ACC112 (cell line): ENCODE results near the gene PTCH1.

Experiments used
- H2AFZ ChIP-seq: fragments of 200-600 bp; sonication (generic); one replicate; pipeline ENCODE4 v1.6.0; 2017; ENCODE audit warnings: antibody characterized with exemption, low read length; ENCODE audit not compliant: unreplicated experiment
- H3K27ac ChIP-seq: fragments of 200-600 bp; sonication (generic); 2 replicates; pipeline ENCODE4 v1.5.1; 2014; ENCODE audit warnings: low read depth, mild to moderate bottlenecking, antibody characterized with exemption, low read length, moderate library complexity
- H3K27me3 ChIP-seq: fragments of 200-600 bp; sonication (generic); 2 replicates; pipeline ENCODE4 v1.6.1; 2014; ENCODE audit warnings: mild to moderate bottlenecking, antibody characterized with exemption, low read length, moderate library complexity, mixed read lengths; ENCODE audit not compliant: insufficient read depth
- H3K36me3 ChIP-seq: fragments of 200-600 bp; sonication (generic); 2 replicates; pipeline ENCODE4 v1.6.1; 2016; ENCODE audit warnings: mild to moderate bottlenecking, antibody characterized with exemption, low read length, moderate library complexity, mixed read lengths; ENCODE audit not compliant: insufficient read depth
- H3K4me1 ChIP-seq: fragments of 200-600 bp; sonication (generic); one replicate; pipeline ENCODE4 v1.6.1; 2016; ENCODE audit warnings: low read length, mixed read lengths; ENCODE audit not compliant: insufficient read depth, unreplicated experiment, control insufficient read depth
- H3K4me3 ChIP-seq: fragments of 200-600 bp; sonication (generic); 2 replicates; pipeline ENCODE4 v1.5.1; 2014; ENCODE audit warnings: mild to moderate bottlenecking, low read depth, low read length
- H3K79me2 ChIP-seq: fragments of 200-600 bp; sonication (generic); one replicate; pipeline ENCODE4 v1.6.0; 2016; ENCODE audit warnings: low read length; ENCODE audit not compliant: control insufficient read depth, unreplicated experiment, insufficient read depth

Gene PTCH1

DNA sequence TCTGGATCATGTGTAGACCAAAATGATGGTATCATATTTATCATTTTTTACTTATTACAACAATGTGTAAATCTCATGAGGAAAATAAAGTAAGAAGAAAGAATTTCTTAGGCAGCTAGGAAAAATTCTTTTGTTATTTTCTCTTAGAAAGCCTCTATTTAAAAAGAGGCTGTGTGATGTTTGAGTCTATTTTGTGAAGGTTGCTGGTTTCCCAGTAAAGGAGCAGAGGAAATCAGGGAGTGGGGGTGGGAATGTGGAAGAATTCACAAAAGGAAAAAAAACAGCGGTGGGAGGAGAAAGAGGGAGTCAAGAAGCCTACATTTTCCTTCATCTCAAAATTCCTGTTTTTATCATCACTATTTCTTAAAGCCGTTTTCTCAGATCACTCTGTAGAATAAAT lies 20.1 kb downstream of the PTCH1 start:
- H3K36me3 ChIP-seq: no peaks in the 10 kb centered on the region
- H3K4me1 ChIP-seq: no peaks in the 10 kb centered on the region
- no peaks in the 10 kb centered on the region for H3K79me2 ChIP-seq

DNA sequence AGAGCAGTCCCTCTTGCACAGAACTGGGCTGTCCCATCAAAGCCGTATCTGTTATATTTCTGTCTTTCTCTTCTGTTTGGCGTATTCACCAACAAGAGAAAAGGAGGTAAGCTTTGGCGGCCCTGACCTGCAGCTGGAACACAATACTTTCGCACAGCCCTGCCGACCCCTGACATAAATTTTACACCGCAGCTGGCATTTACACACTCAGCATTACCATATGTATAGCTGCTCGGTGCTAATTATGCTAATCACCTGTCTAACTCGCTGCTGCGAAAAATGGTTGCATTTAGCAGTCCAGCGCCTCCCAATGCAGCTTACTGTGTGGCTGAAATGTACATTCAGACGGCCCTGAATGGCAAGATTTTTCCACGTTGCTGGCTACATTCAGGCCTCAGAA lies 20.8 kb downstream of the PTCH1 start:
- Histone ChIP-seq H3K27me3 (no peaks in the 10 kb centered on the region), H3K79me2 (no peaks in the 10 kb centered on the region), H3K4me1 (no peaks in the 10 kb centered on the region), H2AFZ (no peak overlapping the region), H3K27ac (no peak overlapping the region), H3K36me3 (no peaks in the 10 kb centered on the region), H3K4me3 (no peak overlapping the region)

More for the DNA sequence above, 20.1 kb downstream of the PTCH1 start:
- no peak overlapping the region for H3K4me3 ChIP-seq
- no peak overlapping the region for H2AFZ ChIP-seq
- H3K27me3 ChIP-seq: no peaks in the 10 kb centered on the region
- no peak overlapping the region for H3K27ac ChIP-seq

DNA sequence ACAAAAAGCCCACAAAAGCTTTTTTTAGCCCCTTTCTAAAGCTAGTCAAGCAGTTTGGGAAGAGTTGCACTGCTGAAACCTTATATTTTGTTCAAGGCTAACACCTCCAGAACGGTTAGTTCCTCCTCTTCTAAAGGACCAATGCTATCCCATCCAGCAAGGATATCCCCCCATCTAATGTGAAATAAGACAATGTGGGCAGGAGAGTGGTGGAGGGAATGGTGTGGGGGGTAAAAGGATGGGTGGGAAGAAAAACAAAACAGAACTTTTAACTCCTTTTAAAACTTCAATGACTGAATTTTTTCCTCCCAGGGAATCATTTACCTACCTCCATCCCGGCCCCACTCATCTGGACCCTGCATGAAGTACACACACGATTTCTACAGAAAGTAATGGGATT lies 21.2 kb downstream of the PTCH1 start:
- no peaks in the 10 kb centered on the region for H3K36me3 ChIP-seq
- H3K4me1 ChIP-seq: no peaks in the 10 kb centered on the region
- H3K27me3 ChIP-seq: no peaks in the 10 kb centered on the region
- no peak overlapping the region for H3K4me3 ChIP-seq
- no peaks in the 10 kb centered on the region for H3K79me2 ChIP-seq
- H2AFZ ChIP-seq: no peak overlapping the region
- no peak overlapping the region for H3K27ac ChIP-seq

DNA sequence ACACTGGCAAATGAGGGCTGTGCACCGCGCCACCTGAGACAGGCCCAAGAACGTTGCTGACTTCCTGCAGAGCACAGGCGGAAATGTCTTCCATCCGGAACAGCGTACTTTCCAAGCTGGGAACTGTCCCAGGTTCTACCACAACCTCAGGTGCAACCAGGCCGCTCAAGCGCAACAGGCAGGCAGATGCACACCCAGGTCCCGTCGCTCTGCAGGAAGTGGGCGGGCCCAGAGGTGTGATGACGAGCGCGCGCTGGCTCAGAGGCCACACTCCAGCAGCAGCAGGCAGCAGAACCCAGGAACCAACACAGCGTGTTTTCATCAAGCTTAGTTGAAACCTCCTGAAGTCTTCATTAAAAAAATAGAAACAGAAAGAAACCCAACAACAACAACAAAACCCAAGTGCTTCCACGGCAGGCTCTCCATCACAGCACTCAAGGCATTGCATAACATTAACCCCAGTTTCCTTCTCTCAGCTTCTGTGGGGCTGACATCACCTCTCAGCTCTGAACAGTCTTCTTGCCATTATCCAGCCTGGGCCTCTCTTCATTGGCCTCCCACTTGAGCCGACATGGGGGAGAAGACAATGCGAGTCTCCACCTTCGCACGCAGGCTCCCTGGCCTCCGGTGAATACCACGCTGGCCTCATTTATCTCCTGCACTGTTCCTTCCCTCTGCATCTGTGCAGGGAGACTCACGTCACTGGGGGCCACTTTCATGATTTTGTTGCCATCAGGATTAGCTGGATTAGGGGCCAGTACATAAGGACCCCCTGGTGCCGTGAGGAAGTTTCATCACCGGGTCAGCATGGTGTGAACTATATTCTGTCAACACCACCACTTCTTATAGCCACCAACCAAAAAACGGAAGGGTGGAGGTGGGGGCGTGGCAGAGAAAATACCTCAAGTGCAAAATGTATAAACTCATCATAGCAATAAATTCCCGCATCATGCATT lies 22.1 kb downstream of the PTCH1 start:
- Histone ChIP-seq H3K27ac (no peak overlapping the region), H3K4me3 (no peak overlapping the region), H3K27me3 (no peaks in the 10 kb centered on the region), H3K4me1 (no peaks in the 10 kb centered on the region), H3K79me2 (no peaks in the 10 kb centered on the region), H3K36me3 (no peaks in the 10 kb centered on the region), H2AFZ (no peak overlapping the region)

DNA sequence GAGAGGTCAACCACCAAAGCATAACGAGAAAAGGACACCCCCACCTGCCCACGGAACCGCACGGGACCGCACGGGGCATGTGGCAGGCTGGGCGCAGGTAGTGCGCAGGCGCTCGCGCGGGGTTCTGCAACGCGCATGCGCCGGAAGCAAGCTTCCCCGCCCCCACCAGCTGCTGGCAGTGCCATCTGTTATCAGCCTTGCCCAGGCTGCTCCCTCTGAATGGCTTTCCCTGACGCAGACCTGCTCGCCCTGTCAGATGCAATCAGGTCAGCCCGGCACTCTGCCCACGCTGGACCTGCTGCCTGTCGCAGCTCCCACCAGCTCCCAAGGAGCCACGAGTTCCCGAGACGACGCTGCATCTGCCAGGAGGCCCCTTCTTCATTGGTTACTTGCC lies 22.8 kb downstream of the PTCH1 start:
- Histone ChIP-seq H2AFZ (no peak overlapping the region), H3K27me3 (no peaks in the 10 kb centered on the region), H3K4me3 (no peak overlapping the region), H3K79me2 (no peaks in the 10 kb centered on the region), H3K36me3 (no peaks in the 10 kb centered on the region), H3K27ac (no peak overlapping the region), H3K4me1 (no peaks in the 10 kb centered on the region)

DNA sequence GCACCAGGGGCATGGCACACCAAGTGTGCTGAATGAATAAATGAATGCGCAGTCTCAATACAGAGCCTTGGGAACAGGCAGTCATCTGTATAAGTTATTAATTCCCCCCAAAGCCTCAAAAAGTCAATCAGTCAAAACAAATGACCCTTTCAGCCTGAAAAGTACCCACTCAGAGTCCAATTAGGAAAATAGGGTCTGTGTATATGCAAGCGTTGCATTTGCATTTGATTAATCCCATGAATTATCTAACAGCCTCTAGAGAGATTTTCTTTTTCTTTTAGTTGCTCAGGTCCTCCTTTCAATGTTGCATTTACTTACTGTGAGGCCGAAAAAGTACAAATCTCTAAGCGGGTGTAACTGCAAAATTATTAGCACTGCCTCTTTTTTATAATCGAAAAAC lies 23.4 kb downstream of the PTCH1 start:
- no peaks in the 10 kb centered on the region for H3K4me1 ChIP-seq
- H2AFZ ChIP-seq: no peak overlapping the region
- no peaks in the 10 kb centered on the region for H3K79me2 ChIP-seq
- H3K36me3 ChIP-seq: no peaks in the 10 kb centered on the region
- no peak overlapping the region for H3K27ac ChIP-seq
- no peaks in the 10 kb centered on the region for H3K27me3 ChIP-seq
- H3K4me3 ChIP-seq: no peak overlapping the region

DNA sequence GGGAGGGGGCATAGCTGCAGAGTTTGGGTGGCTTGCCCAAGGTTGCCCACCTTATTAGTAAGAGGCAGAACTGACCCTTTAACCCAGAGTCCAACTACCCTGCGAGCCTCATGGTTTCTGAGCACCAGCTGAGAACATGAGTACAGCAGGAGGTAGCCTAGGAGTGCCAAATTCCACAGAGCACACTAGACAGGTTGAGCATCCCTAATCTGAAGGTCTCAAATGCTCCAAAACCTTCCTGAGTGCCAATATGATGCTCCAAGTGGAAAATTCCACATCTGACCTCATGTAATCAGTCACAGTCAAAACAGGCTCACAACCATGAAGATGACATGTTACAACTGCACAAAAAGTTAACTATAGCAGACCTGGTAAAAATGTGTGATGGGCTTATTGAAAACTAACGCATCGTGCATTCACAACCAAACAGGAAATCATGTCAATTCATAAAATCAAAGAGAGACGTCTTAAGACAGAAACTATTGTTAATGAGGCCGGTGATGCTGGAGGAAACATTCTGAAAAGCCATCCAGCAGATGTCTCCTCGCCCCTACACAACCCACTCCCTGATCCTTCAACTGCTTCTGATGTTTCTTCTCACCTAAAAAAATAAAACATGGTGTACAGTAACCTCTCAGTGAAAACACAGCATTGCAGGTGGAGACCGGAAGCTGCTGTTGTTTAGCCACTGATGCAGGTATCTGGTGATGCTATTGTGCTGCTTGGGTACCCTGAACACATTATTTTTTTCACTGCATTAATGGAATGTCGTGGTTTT lies 25.0 kb downstream of the PTCH1 start:
- no peak overlapping the region for H3K27ac ChIP-seq
- H3K79me2 ChIP-seq: no peaks in the 10 kb centered on the region
- H3K4me1 ChIP-seq: no peaks in the 10 kb centered on the region
- H2AFZ ChIP-seq: no peak overlapping the region
- no peaks in the 10 kb centered on the region for H3K27me3 ChIP-seq
- no peaks in the 10 kb centered on the region for H3K36me3 ChIP-seq
- H3K4me3 ChIP-seq: no peak overlapping the region

DNA sequence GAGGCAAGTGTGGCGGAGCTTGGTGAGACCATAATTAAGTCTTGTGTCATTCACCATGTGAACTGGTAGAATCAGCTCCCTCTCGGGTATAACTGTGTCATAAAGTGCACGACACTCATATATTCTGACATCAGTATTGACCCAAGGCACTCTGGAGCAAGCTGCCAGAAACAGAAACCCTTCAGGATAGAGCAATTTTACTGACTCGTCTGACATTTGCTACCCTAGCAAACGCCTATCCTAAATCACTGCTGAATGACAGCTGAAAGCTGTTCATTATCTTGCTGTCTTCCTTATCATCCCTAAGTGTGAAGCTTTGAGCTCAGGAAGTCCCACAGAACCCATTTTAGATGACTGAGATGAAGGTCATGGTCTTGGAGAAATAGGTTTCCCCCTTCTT lies 27.8 kb downstream of the PTCH1 start:
- no peak overlapping the region for H3K27ac ChIP-seq
- no peak overlapping the region for H3K4me3 ChIP-seq
- no peaks in the 10 kb centered on the region for H3K27me3 ChIP-seq
- no peaks in the 10 kb centered on the region for H3K4me1 ChIP-seq
- H3K36me3 ChIP-seq: no peaks in the 10 kb centered on the region
- H3K79me2 ChIP-seq: no peaks in the 10 kb centered on the region
- no peak overlapping the region for H2AFZ ChIP-seq

DNA sequence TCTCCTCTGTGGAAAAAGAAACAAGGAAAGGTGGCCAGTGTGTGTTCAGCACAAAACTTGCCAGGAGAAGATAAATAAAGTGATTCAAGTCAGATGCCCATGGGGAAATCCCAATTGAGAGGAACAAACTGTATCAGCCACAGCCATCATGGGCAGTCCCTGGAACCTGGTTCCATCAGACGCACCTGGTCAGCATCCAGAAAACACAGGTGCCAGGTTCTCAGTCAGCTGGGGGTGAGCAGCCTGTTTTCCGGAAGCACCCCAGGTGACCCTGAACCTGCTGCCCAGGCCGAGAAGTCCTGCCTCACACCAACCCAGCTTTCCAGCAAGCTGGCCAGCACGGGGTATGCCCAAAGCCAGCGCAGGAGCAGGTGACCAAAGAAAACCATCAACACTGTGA lies 30.5 kb downstream of the PTCH1 start:
- Histone ChIP-seq H3K27me3 (no peaks in the 10 kb centered on the region), H3K4me1 (no peaks in the 10 kb centered on the region), H3K27ac (no peak overlapping the region), H3K4me3 (no peak overlapping the region), H3K79me2 (no peaks in the 10 kb centered on the region), H2AFZ (no peak overlapping the region), H3K36me3 (no peaks in the 10 kb centered on the region)

DNA sequence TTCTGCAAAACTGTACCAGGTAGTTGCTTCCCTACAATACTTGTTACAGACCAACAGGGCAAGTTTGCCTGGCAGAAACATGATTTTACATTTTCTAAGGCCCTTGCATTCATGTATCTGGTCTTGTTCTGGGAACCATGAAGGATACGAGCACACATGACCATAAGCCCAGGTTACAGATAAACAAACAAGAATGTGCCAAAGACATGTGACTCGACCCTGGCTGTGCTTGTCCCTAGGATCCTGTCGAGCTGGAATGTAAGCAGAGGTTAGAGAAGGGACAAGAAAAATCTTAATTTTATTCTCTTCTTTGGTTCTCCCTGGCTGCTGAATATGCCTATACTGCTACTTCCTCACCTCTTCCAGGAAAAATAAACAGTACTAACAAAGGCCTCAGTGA lies 32.5 kb downstream of the PTCH1 start:
- Histone ChIP-seq H3K4me1 (no peaks in the 10 kb centered on the region), H3K79me2 (no peaks in the 10 kb centered on the region)

DNA sequence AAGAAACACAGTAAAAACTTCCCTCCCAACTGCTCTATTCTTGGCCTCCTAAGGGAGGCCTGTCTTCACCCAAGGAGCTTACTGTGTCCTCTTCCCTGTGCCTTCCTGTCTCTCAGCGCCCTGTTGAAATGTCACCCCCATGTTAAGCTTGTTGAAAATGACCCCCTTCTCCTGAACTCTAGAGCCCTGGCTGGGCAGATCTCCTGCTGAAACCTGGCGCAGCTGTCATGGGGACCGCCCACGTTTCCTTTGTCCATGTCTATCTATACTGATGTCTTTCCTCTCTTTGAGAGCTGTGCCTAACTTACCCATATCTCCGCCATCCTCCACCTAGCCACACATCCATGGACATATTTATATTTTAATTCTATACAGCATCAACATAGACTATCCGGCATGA lies 33.3 kb downstream of the PTCH1 start:
- Histone ChIP-seq H3K27ac (no peak overlapping the region), H3K4me1 (no peaks in the 10 kb centered on the region), H3K79me2 (no peaks in the 10 kb centered on the region), H2AFZ (no peak overlapping the region), H3K4me3 (no peak overlapping the region), H3K27me3 (no peaks in the 10 kb centered on the region), H3K36me3 (no peaks in the 10 kb centered on the region)

More for the DNA sequence above, 32.5 kb downstream of the PTCH1 start:
- no peak overlapping the region for H3K4me3 ChIP-seq
- H3K36me3 ChIP-seq: no peaks in the 10 kb centered on the region
- no peak overlapping the region for H2AFZ ChIP-seq
- H3K27ac ChIP-seq: no peak overlapping the region
- no peaks in the 10 kb centered on the region for H3K27me3 ChIP-seq
